GM12873 (cell line): Measurements from ENCODE around the gene FNIP1.
A peak's percentile ranks its signal among the peaks of the same experiment; 100 is the strongest.

ENCODE experiments used
- TF ChIP-seq, protein P1 (sequence below): IDR thresholded peaks from 2 replicates; pipeline ENCODE4 v1.5.1; 2012; ENCODE audit warnings: low read depth, mild to moderate bottlenecking, moderate library complexity, low read length, control low read depth; ENCODE audit not compliant: insufficient read depth; ENCODE audit errors: missing control alignments

Gene FNIP1

DNA sequence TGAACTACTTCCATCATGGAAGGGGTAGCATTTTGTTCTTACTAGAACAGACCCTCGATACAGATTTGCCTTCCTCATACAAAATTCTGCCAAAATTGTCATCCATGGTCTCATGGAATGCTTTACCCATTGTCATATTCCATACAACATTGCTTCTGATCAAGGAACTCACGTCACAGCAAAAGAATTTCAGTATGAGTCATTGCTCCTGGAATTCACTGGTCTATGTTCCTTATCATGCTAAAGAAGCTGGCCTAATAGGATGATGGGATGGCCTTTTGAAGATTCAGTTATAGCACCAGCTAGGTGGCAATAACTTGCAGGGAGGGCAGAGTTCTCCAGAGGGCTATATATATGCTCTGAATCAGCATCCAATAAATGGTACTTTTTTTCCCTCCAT is 18.2 kb upstream of the FNIP1 start:
- TF ChIP-seq, protein P1, sequence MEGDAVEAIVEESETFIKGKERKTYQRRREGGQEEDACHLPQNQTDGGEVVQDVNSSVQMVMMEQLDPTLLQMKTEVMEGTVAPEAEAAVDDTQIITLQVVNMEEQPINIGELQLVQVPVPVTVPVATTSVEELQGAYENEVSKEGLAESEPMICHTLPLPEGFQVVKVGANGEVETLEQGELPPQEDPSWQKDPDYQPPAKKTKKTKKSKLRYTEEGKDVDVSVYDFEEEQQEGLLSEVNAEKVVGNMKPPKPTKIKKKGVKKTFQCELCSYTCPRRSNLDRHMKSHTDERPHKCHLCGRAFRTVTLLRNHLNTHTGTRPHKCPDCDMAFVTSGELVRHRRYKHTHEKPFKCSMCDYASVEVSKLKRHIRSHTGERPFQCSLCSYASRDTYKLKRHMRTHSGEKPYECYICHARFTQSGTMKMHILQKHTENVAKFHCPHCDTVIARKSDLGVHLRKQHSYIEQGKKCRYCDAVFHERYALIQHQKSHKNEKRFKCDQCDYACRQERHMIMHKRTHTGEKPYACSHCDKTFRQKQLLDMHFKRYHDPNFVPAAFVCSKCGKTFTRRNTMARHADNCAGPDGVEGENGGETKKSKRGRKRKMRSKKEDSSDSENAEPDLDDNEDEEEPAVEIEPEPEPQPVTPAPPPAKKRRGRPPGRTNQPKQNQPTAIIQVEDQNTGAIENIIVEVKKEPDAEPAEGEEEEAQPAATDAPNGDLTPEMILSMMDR = no peak

DNA sequence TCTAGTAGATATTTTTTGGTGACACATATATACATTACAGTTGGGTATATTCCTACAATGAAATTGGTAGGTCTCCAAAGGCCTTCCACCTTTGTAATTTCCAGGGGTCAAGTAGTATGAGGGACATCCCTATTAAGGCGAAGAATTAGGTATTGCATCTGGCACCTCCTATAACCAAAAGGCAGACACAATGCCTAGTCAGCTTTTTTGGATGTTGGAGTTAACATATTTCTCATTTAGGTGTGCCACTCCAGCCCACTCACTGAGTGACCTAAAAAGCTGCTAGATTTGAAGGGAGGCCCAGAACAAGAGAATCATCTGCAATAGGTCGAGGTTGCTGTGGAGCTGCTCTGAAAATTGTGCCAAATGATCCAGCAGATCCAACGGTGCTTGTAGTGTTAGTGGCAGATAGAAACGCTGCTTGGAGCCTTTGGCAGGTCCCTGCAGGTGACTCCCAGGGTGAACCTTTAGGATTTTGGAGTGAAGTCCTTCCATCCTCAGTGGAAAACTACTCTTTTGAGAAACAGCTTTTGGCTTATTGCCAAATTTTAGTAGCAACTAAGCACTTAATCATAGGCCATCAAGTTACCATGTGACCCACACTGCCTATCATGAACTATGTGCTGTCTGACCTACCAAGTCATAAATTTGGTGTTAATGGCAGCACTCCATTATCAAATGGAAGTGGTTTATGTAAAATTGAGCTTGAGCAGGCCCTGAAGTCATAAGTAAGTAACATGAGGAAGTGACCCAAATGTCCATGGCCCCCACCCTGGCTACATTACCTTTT is 15.7 kb upstream of the FNIP1 start:
- TF ChIP-seq, protein P1 = no peak

DNA sequence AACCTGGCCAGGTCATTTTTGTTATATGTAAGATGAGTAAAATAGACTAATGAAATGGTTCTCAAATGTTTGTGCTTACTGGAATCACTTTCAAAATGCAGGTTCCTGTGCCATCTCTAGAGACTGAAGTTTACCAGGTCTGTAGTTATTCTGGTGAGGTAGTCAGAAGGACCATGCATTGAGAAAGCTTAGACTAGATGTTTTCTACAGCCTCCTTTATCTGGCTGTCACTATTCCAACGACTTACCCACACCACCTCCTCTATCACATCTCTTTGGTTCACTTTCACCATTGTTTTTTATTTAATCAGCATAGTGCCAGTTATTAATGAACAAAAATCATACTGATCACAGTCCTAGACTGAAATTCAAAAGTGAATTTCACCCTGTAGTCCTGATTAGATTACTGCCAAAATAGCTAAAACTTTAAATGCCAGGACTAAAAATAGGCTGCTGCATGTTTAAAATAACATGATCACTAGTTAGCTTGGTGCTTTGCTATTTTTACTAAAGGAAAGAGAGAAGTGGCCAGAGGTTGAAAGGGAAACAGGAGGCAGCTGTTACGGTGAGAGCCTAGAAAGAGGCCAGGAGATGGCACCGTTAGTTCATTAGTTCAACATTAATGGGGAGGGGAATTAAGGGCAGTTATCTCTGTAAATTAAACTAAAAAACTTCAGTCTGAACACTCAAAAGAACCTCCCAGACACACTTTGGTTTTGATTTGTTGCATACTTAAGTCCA is 13.9 kb upstream of the FNIP1 start:
- TF ChIP-seq, protein P1 = peak; percentile 49

DNA sequence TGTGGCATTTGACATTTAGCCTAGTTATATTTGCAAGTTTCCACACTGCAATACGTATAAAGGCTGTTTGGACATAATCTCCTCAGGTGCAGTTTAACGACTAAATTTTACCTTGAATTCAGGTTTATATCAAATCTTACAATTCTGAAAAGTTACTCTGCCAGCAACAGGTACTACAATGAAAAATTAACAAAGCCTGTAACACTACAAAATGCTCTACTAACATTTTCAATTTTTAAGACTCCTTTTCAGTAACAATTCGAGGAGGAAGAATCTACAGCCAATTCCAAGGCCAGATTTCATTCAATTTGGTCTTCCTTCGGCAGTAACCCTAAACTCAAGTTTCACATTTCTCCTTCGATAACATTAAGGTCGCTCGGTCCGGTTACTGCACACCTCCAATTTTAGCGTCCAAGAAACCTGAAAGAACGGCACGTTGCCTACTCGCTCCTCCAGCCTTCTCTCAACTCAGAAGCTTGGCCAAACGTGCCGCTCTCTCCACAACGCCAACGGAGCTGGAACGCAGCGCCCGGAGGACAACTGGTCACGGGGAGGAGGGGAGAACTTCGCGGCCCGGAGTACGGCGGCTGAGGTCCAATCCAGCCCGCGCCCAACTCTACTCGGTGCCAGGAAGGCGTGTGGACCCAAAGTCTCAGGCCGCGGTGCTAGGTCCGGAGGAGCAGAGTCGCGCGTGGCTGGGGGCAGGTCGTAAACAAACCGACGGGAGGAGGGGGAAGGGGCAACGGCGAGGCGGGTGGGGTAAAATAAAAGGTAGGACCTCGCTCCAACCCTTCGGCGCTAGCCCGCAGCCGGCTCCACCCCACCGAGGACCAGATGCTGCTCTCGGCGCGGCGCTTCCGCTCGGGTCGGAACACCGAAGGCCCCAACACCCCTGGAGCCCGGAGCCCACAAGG is 681 bp downstream of the FNIP1 start:
- TF ChIP-seq, protein P1 = no peak

DNA sequence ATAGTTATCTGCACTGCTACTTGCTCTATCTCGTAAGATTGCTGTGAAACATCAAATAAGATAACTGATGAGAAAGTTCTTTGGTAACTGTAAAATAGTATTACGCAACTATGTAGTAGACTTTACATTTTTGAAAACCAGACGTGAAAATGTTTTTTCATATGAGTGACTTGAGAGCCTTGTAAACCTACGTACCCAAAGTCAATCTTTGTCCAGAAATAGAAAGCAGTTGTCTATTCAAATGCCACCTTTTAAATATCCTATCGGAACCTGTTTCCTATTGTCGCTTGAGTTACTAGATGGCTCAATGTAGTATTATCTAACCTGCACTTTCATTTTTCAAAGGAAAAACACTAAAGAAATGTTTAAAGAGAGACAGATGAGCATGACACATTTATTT is 1.6 kb downstream of the FNIP1 start:
- TF ChIP-seq, protein P1 = no peak

DNA sequence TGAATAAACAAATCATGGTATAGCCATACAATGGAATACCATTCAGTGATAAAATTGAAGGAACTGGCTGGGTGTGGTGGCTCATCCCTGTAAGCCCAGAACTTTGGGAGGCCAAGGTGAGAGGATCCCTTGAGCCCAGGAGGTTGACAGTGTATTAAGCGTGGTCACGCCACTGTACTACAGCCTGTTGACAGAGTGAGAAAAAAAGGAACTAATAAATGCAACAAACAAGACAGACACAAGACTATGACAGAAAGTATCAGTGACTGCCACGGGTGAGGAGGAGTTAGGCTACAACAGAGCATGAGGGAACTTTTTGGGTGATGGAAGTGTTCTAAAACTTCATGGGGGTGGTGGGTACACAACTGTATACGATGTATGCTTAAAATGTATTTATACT is 2.2 kb downstream of the FNIP1 start:
- TF ChIP-seq, protein P1 = no peak
